ENCODE measurements around the gene SDHAF3.

SDHAF3 gene

DNA sequence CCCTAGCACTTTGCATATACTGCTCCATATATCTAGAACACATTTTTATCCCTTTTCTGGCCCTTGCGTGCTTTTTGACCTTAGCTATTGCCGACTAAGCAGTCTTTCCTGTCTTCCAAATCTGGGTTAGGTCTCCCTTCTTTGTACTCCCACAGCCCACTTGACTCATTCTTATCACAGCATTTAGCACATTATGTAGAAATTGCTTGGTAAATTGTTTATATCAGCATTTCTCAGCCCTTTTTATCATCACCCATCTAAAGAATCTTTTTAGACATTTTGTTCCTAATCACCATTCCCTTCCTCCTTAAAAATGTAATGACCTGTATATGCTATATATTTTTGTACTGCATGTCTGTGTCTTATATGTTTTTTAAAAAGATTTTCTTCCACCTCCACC lies 101.7 kb downstream of the SDHAF3 start:
- no peak overlapping the region for H3K4me3 ChIP-seq (ENCODE audit: low read depth, low read length)
- TF ChIP-seq, protein P1, sequence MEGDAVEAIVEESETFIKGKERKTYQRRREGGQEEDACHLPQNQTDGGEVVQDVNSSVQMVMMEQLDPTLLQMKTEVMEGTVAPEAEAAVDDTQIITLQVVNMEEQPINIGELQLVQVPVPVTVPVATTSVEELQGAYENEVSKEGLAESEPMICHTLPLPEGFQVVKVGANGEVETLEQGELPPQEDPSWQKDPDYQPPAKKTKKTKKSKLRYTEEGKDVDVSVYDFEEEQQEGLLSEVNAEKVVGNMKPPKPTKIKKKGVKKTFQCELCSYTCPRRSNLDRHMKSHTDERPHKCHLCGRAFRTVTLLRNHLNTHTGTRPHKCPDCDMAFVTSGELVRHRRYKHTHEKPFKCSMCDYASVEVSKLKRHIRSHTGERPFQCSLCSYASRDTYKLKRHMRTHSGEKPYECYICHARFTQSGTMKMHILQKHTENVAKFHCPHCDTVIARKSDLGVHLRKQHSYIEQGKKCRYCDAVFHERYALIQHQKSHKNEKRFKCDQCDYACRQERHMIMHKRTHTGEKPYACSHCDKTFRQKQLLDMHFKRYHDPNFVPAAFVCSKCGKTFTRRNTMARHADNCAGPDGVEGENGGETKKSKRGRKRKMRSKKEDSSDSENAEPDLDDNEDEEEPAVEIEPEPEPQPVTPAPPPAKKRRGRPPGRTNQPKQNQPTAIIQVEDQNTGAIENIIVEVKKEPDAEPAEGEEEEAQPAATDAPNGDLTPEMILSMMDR (IDR thresholded peaks at IDR 0.05; ENCODE audit: borderline replicate concordance, insufficient read depth, low read depth, low read length), result no peak

DNA sequence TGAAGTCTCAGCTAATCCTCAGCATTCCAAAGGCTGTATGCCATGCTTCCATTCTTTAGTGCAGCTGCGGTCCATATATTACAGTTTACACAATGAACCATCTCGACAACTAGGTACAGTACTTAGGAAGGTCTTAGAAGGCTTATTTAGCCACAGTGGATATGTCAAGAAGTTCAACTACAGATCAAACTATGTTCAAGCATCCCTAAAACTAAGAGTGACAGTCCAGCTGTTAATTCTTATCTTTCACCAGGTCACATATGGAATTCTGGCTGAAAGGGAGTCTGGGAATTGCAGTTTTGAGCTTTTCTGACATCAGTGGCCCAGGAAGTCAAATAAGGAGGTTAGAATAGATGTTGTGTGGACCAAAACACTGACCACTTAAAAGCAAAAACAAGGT lies 106.8 kb downstream of the SDHAF3 start:
- no peak overlapping the region for H3K4me3 ChIP-seq (ENCODE audit: low read depth, low read length)
- TF ChIP-seq, protein P1 (IDR thresholded peaks at IDR 0.05; ENCODE audit: borderline replicate concordance, insufficient read depth, low read depth, low read length), result no peak

DNA sequence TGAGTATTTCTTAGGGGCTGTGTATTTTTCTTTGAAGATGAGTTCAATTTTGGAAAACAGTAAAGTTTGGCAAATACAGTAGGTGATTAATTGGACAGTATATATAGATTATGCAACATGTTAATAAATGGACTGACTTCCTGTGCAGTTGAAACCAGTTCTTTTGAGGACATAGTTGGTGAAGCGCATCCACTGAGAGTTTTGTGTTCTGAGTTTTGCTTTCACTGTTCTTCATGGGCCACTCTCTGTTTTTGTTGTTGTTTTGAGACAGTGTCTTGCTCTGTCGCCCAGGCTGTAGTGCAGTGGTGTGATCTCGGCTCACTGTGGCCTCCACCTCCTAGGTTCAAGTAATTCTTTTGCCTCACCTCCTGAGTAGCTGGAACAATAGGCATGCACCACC lies 109.0 kb downstream of the SDHAF3 start:
- TF ChIP-seq, protein P1 (IDR thresholded peaks at IDR 0.05; ENCODE audit: borderline replicate concordance, insufficient read depth, low read depth, low read length), result no peak
- no peak overlapping the region for H3K4me3 ChIP-seq (ENCODE audit: low read depth, low read length)

All from GM12875 (cell line).